Neural progenitor cell (in vitro differentiated cells): ENCODE data around the gene TBC1D1. TPM values are rescaled to one million over a fixed set of nuclear protein-coding genes. Genes with fewer than 3 reads are reported as not detected.
"Not testable (repeated sequence)": the region's sequence is repeated elsewhere in the genome, so short reads cannot be mapped to it uniquely, and the experiment has no call there.

Experiments
- DNase-seq: peaks from one replicate; pipeline ENCODE4 v3.0.0-alpha.2; 2016; ENCODE audit warnings: low spot score
- H2AFZ ChIP-seq: fragments of 200-600 bp; sonication (generic); replicated peaks from 2 replicates; pipeline ENCODE4 v1.6.1; 2016; ENCODE audit warnings: antibody characterized with exemption
- H3F3A ChIP-seq: fragments of 200-600 bp; sonication (generic); 2 replicates; pipeline ENCODE4 v1.6.1; 2016; ENCODE audit warnings: antibody characterized with exemption, low read depth
- H3K27ac ChIP-seq: fragments of 200-600 bp; sonication (generic); 2 replicates; pipeline ENCODE4 v1.5.1; 2016; ENCODE audit warnings: mild to moderate bottlenecking
- H3K27me3 ChIP-seq: fragments of 200-600 bp; sonication (generic); 2 replicates; pipeline ENCODE4 v1.6.1; 2016; ENCODE audit warnings: mild to moderate bottlenecking, moderate library complexity
- H3K36me3 ChIP-seq: fragments of 200-600 bp; sonication (generic); 2 replicates; pipeline ENCODE4 v1.5.1; 2016
- H3K4me1 ChIP-seq: fragments of 200-600 bp; sonication (generic); 2 replicates; pipeline ENCODE4 v1.6.1; 2016; ENCODE audit warnings: mixed run types
- H3K4me2 ChIP-seq: fragments of 200-600 bp; sonication (generic); 2 replicates; pipeline ENCODE4 v1.6.1; 2016
- H3K4me3 ChIP-seq: fragments of 200-600 bp; sonication (generic); 2 replicates; pipeline ENCODE4 v1.5.1; 2016
- H3K79me2 ChIP-seq: fragments of 200-600 bp; sonication (generic); 2 replicates; pipeline ENCODE4 v1.6.1; 2016; ENCODE audit warnings: low read depth
- H3K9ac ChIP-seq: fragments of 200-600 bp; sonication (generic); 2 replicates; pipeline ENCODE4 v1.6.1; 2016
- H3K9me3 ChIP-seq: fragments of 200-600 bp; sonication (generic); 2 replicates; pipeline ENCODE4 v1.5.1; 2016; ENCODE audit warnings: low read depth
- H4K20me1 ChIP-seq: fragments of 200-600 bp; sonication (generic); 2 replicates; pipeline ENCODE4 v1.6.1; 2016; ENCODE audit warnings: low read depth
- H3K27ac Mint-ChIP-seq: 3 replicates; pipeline ENCODE4 v1.8.0; 2021; ENCODE audit warnings: mixed read lengths
- H3K27me3 Mint-ChIP-seq: 2 replicates; pipeline ENCODE4 v1.8.0; 2022; ENCODE audit warnings: low read depth, mild to moderate bottlenecking, inconsistent platforms, moderate library complexity, mixed read lengths; ENCODE audit not compliant: insufficient read depth
- H3K36me3 Mint-ChIP-seq: 3 replicates; pipeline ENCODE4 v1.8.0; 2021; ENCODE audit warnings: mixed read lengths
- H3K4me1 Mint-ChIP-seq: 3 replicates; pipeline ENCODE4 v1.8.0; 2021; ENCODE audit warnings: mixed read lengths
- H3K4me3 Mint-ChIP-seq: 3 replicates; pipeline ENCODE4 v1.8.0; 2021; ENCODE audit warnings: mild to moderate bottlenecking, moderate library complexity, mixed read lengths
- H3K9me3 Mint-ChIP-seq: 3 replicates; pipeline ENCODE4 v1.8.0; 2020; ENCODE audit warnings: mixed read lengths
- CTCF ChIP-seq: fragments of 200-600 bp; sonication (generic); IDR thresholded peaks from 2 replicates; pipeline ENCODE4 v1.5.1; 2017; ENCODE audit warnings: antibody characterized with exemption, mild to moderate bottlenecking
- EZH2 ChIP-seq: fragments of 200-600 bp; sonication (generic); IDR thresholded peaks from 2 replicates; pipeline ENCODE4 v1.6.1; 2017; ENCODE audit warnings: antibody characterized with exemption, mild to moderate bottlenecking, moderate library complexity
- EZH2phosphoT487 ChIP-seq: fragments of 200-600 bp; sonication (generic); IDR thresholded peaks from 2 replicates; pipeline ENCODE4 v1.6.1; 2017; ENCODE audit warnings: antibody characterized with exemption
- total RNA-seq: library from RNA; depleted of rRNA; stranded (reverse); fragments of >200 nt; gene quantifications from 2 replicates; pipeline ENCODE4 v1.2.3, GENCODE V29; 2015; ENCODE audit warnings: low replicate concordance

Gene TBC1D1
- total RNA-seq, 1 donor from 2014 or later: 208 TPM

GRCh38 chr4:38015886-38016515, 125.1 kb downstream of the TBC1D1 start:
- no peak overlapping the region for H2AFZ ChIP-seq
- Mint-ChIP-seq H3K4me3 (no peak overlapping the region), H3K36me3 (peaks cover 13% of the 10 kb centered on the region), H3K27me3 (peaks cover 2% of the 10 kb centered on the region), H3K27ac (no peak overlapping the region), H3K4me1 (peaks cover 7% of the 10 kb centered on the region), H3K9me3 (peaks cover 2% of the 10 kb centered on the region)
- H4K20me1 ChIP-seq: no peaks in the 10 kb centered on the region
- H3K4me2 ChIP-seq: no peak overlapping the region
- H3K79me2 ChIP-seq: peaks cover 14% of the 10 kb centered on the region
- no peak overlapping the region for H3K4me3 ChIP-seq
- peaks cover 4% of the 10 kb centered on the region for H3K36me3 ChIP-seq
- DNase-seq: no peak
- no peaks in the 10 kb centered on the region for H3K27me3 ChIP-seq
- H3K4me1 ChIP-seq: no peaks in the 10 kb centered on the region
- H3K9ac ChIP-seq: no peak overlapping the region
- no peak overlapping the region for H3K27ac ChIP-seq
- H3K9me3 ChIP-seq: no peaks in the 10 kb centered on the region
- no peak for TF ChIP-seq EZH2phosphoT487
- TF ChIP-seq EZH2: no peak
- TF ChIP-seq CTCF: no peak
- no peaks in the 10 kb centered on the region for H3F3A ChIP-seq

- H4K20me1 ChIP-seq: no peaks in the 10 kb centered on the region
- Mint-ChIP-seq H3K4me1 (peaks cover 7% of the 10 kb centered on the region), H3K9me3 (peaks cover 3% of the 10 kb centered on the region), H3K27me3 (peaks cover 2% of the 10 kb centered on the region), H3K4me3 (no peak overlapping the region), H3K36me3 (peaks cover 20% of the 10 kb centered on the region), H3K27ac (no peak overlapping the region)
- peaks cover 7% of the 10 kb centered on the region for H3K36me3 ChIP-seq
- H3K9me3 ChIP-seq: no peaks in the 10 kb centered on the region
- H3K27me3 ChIP-seq: no peaks in the 10 kb centered on the region
- no peaks in the 10 kb centered on the region for H3F3A ChIP-seq
- TF ChIP-seq EZH2: no peak
- no peak for TF ChIP-seq EZH2phosphoT487
- no peak for TF ChIP-seq CTCF
- no peak for DNase-seq
- no peak overlapping the region for H3K27ac ChIP-seq
- peaks cover 9% of the 10 kb centered on the region for H3K79me2 ChIP-seq
- no peaks in the 10 kb centered on the region for H3K4me1 ChIP-seq
- no peak overlapping the region for H3K9ac ChIP-seq
- H3K4me3 ChIP-seq: no peak overlapping the region
- H2AFZ ChIP-seq: no peak overlapping the region
- H3K4me2 ChIP-seq: no peak overlapping the region
These were observed 125.8 kb downstream of the TBC1D1 start for GRCh38 chr4:38016698-38017097.

GRCh38 chr4:38017609-38018008, 126.7 kb downstream of the TBC1D1 start:
- no peak overlapping the region for H3K9ac ChIP-seq
- Mint-ChIP-seq H3K4me3 (no peak overlapping the region), H3K27me3 (peaks cover 4% of the 10 kb centered on the region), H3K9me3 (peaks cover 3% of the 10 kb centered on the region), H3K4me1 (peaks cover 5% of the 10 kb centered on the region), H3K27ac (no peak overlapping the region), H3K36me3 (peaks cover 29% of the 10 kb centered on the region)
- H3K4me2 ChIP-seq: no peak overlapping the region
- H3K36me3 ChIP-seq: peaks cover 7% of the 10 kb centered on the region
- H3K27me3 ChIP-seq: no peaks in the 10 kb centered on the region
- H3K4me1 ChIP-seq: no peaks in the 10 kb centered on the region
- H3K9me3 ChIP-seq: no peaks in the 10 kb centered on the region
- DNase-seq: no peak
- H3K4me3 ChIP-seq: no peak overlapping the region
- TF ChIP-seq EZH2phosphoT487: no peak
- H3K79me2 ChIP-seq: peaks cover under 1% of the 10 kb centered on the region
- no peaks in the 10 kb centered on the region for H3F3A ChIP-seq
- no peak overlapping the region for H2AFZ ChIP-seq
- H3K27ac ChIP-seq: no peak overlapping the region
- no peaks in the 10 kb centered on the region for H4K20me1 ChIP-seq

- Mint-ChIP-seq H3K27me3 (peaks cover 4% of the 10 kb centered on the region), H3K9me3 (peaks cover 3% of the 10 kb centered on the region), H3K36me3 (peaks cover 31% of the 10 kb centered on the region), H3K4me1 (peaks cover 7% of the 10 kb centered on the region), H3K27ac (no peak overlapping the region), H3K4me3 (no peak overlapping the region)
- no peak for DNase-seq
- no peaks in the 10 kb centered on the region for H4K20me1 ChIP-seq
- no peak overlapping the region for H3K4me2 ChIP-seq
- no peak overlapping the region for H3K9ac ChIP-seq
- no peaks in the 10 kb centered on the region for H3K9me3 ChIP-seq
- H3K4me3 ChIP-seq: no peak overlapping the region
- H3K36me3 ChIP-seq: peaks cover 7% of the 10 kb centered on the region
- H2AFZ ChIP-seq: no peak overlapping the region
- no peak overlapping the region for H3K27ac ChIP-seq
- H3K4me1 ChIP-seq: no peaks in the 10 kb centered on the region
- H3K27me3 ChIP-seq: no peaks in the 10 kb centered on the region
- H3F3A ChIP-seq: no peaks in the 10 kb centered on the region
- TF ChIP-seq EZH2phosphoT487: no peak
- no peak for TF ChIP-seq CTCF
- no peak for TF ChIP-seq EZH2
- no peaks in the 10 kb centered on the region for H3K79me2 ChIP-seq
These were observed 129.5 kb downstream of the TBC1D1 start for GRCh38 chr4:38020386-38020785.

GRCh38 chr4:38020961-38021360, 130.1 kb downstream of the TBC1D1 start:
- not testable (repeated sequence) for H3K9me3 Mint-ChIP-seq, H3K27me3 ChIP-seq, H3K27ac ChIP-seq, H3K4me3 ChIP-seq, H3K27me3 Mint-ChIP-seq, H3K9ac ChIP-seq, H2AFZ ChIP-seq, H3K36me3 ChIP-seq, H3K9me3 ChIP-seq, H3K4me1 Mint-ChIP-seq, H3F3A ChIP-seq, DNase-seq, H4K20me1 ChIP-seq, H3K4me2 ChIP-seq, H3K4me1 ChIP-seq, H3K27ac Mint-ChIP-seq, H3K79me2 ChIP-seq, H3K4me3 Mint-ChIP-seq
- peaks cover 28% of the 10 kb centered on the region for H3K36me3 Mint-ChIP-seq
